Astrocyte (in vitro differentiated cells and primary cell): ENCODE results near the gene PRXL2B. TPM values are rescaled to one million over a fixed set of nuclear protein-coding genes. Genes with fewer than 3 reads are reported as not detected.

ENCODE experiments used
- DNase-seq: peaks from one replicate; pipeline ENCODE4 v3.0.0-alpha.2; 2010; ENCODE audit warnings: low read depth
- FAIRE-seq: peaks from 2 replicates; lab custom pipeline; 2011; peaks lifted over from hg19 to GRCh38; lab: Jason Lieb, UNC
- H2AFZ ChIP-seq: 2 replicates; pipeline ENCODE4 v1.6.0; 2012; ENCODE audit warnings: low read depth, low read length, inconsistent platforms
- H3K27ac ChIP-seq: 2 replicates; pipeline ENCODE4 v1.5.1; 2011; ENCODE audit warnings: low read depth, low read length, inconsistent platforms
- H3K27me3 ChIP-seq: 2 replicates; pipeline ENCODE4 v1.6.0; 2011; ENCODE audit warnings: low read length, inconsistent platforms; ENCODE audit not compliant: insufficient read depth
- H3K36me3 ChIP-seq: 2 replicates; pipeline ENCODE4 v1.5.1; 2011; ENCODE audit warnings: low read length, inconsistent platforms; ENCODE audit not compliant: insufficient read depth
- H3K4me1 ChIP-seq: 2 replicates; pipeline ENCODE4 v1.5.1; 2011; ENCODE audit warnings: low read length, inconsistent platforms; ENCODE audit not compliant: insufficient read depth
- H3K4me2 ChIP-seq: 2 replicates; pipeline ENCODE4 v1.6.0; 2012; ENCODE audit warnings: low read length, inconsistent platforms
- H3K4me3 ChIP-seq: 2 replicates; pipeline ENCODE4 v1.5.1; 2011; ENCODE audit warnings: low read depth, mild to moderate bottlenecking, low read length, inconsistent platforms; ENCODE audit not compliant: insufficient read depth
- H3K79me2 ChIP-seq: 2 replicates; pipeline ENCODE4 v1.6.0; 2012; ENCODE audit warnings: mild to moderate bottlenecking, low read length, inconsistent platforms; ENCODE audit not compliant: insufficient read depth
- H3K9ac ChIP-seq: 2 replicates; pipeline ENCODE4 v1.6.0; 2012; ENCODE audit warnings: mild to moderate bottlenecking, low read length, inconsistent platforms
- H3K9me3 ChIP-seq: 2 replicates; pipeline ENCODE4 v1.5.1; 2012; ENCODE audit warnings: low read depth, mild to moderate bottlenecking, low read length, inconsistent platforms; ENCODE audit not compliant: insufficient read depth
- H4K20me1 ChIP-seq: 2 replicates; pipeline ENCODE4 v1.6.0; 2012; ENCODE audit warnings: low read length, inconsistent platforms; ENCODE audit not compliant: insufficient read depth
- H3K27ac Mint-ChIP-seq: one replicate; pipeline ENCODE4 v1.8.0; 2021; ENCODE audit warnings: mild to moderate bottlenecking, mixed read lengths; ENCODE audit not compliant: unreplicated experiment
- H3K27me3 Mint-ChIP-seq: one replicate; pipeline ENCODE4 v1.8.0; 2021; ENCODE audit warnings: low read depth, mixed read lengths; ENCODE audit not compliant: unreplicated experiment
- H3K36me3 Mint-ChIP-seq: one replicate; pipeline ENCODE4 v1.8.0; 2021; ENCODE audit warnings: low read depth, mixed read lengths; ENCODE audit not compliant: unreplicated experiment
- H3K4me1 Mint-ChIP-seq: one replicate; pipeline ENCODE4 v1.8.0; 2021; ENCODE audit warnings: low read depth, mixed read lengths; ENCODE audit not compliant: unreplicated experiment
- H3K4me3 Mint-ChIP-seq: one replicate; pipeline ENCODE4 v1.8.0; 2021; ENCODE audit warnings: mild to moderate bottlenecking, moderate library complexity, mixed read lengths; ENCODE audit not compliant: unreplicated experiment
- H3K9me3 Mint-ChIP-seq: one replicate; pipeline ENCODE4 v1.8.0; 2021; ENCODE audit warnings: mild to moderate bottlenecking, mixed read lengths; ENCODE audit not compliant: unreplicated experiment
- EZH2 ChIP-seq: IDR thresholded peaks from 2 replicates; pipeline ENCODE4 v1.6.1; 2012; ENCODE audit warnings: mild to moderate bottlenecking, low read length, inconsistent platforms; ENCODE audit not compliant: insufficient read depth
- total RNA-seq: library from RNA; stranded (reverse); gene quantifications from 2 replicates; pipeline ENCODE4 v1.2.1, GENCODE V29; 2021
- TF ChIP-seq, protein P1 (sequence below): IDR thresholded peaks from 2 replicates; pipeline ENCODE4 v1.5.1; 2011; ENCODE audit warnings: low read depth, mild to moderate bottlenecking, inconsistent platforms, low read length, moderate library complexity; ENCODE audit not compliant: insufficient read depth

Gene PRXL2B
- total RNA-seq, 1 donor from 2014 or later, result 19.2 TPM

GRCh38 chr1:2595812-2596529 is 9.4 kb downstream of the PRXL2B start:
- Histone ChIP-seq H3K27me3 (no peaks in the 10 kb centered on the region), H3K36me3 (no peaks in the 10 kb centered on the region), H3K4me2 (no peak overlapping the region), H3K4me3 (no peak overlapping the region), H3K9me3 (no peaks in the 10 kb centered on the region), H3K9ac (no peak overlapping the region), H2AFZ (no peak overlapping the region), H3K4me1 (peaks cover 3% of the 10 kb centered on the region), H3K27ac (no peak overlapping the region), H4K20me1 (no peaks in the 10 kb centered on the region), H3K79me2 (no peaks in the 10 kb centered on the region)
- DNase-seq (no peak), FAIRE-seq (no peak)
- H3K36me3 Mint-ChIP-seq, result peaks cover 2% of the 10 kb centered on the region
- TF ChIP-seq, protein P1, sequence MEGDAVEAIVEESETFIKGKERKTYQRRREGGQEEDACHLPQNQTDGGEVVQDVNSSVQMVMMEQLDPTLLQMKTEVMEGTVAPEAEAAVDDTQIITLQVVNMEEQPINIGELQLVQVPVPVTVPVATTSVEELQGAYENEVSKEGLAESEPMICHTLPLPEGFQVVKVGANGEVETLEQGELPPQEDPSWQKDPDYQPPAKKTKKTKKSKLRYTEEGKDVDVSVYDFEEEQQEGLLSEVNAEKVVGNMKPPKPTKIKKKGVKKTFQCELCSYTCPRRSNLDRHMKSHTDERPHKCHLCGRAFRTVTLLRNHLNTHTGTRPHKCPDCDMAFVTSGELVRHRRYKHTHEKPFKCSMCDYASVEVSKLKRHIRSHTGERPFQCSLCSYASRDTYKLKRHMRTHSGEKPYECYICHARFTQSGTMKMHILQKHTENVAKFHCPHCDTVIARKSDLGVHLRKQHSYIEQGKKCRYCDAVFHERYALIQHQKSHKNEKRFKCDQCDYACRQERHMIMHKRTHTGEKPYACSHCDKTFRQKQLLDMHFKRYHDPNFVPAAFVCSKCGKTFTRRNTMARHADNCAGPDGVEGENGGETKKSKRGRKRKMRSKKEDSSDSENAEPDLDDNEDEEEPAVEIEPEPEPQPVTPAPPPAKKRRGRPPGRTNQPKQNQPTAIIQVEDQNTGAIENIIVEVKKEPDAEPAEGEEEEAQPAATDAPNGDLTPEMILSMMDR, result no peak
- no peak for TF ChIP-seq EZH2
- peaks cover 2% of the 10 kb centered on the region for H3K27me3 Mint-ChIP-seq
- H3K9me3 Mint-ChIP-seq, result peaks cover 3% of the 10 kb centered on the region
- H3K4me1 Mint-ChIP-seq, result no peaks in the 10 kb centered on the region
- no peak overlapping the region for H3K27ac Mint-ChIP-seq
- no peak overlapping the region for H3K4me3 Mint-ChIP-seq

DNA sequence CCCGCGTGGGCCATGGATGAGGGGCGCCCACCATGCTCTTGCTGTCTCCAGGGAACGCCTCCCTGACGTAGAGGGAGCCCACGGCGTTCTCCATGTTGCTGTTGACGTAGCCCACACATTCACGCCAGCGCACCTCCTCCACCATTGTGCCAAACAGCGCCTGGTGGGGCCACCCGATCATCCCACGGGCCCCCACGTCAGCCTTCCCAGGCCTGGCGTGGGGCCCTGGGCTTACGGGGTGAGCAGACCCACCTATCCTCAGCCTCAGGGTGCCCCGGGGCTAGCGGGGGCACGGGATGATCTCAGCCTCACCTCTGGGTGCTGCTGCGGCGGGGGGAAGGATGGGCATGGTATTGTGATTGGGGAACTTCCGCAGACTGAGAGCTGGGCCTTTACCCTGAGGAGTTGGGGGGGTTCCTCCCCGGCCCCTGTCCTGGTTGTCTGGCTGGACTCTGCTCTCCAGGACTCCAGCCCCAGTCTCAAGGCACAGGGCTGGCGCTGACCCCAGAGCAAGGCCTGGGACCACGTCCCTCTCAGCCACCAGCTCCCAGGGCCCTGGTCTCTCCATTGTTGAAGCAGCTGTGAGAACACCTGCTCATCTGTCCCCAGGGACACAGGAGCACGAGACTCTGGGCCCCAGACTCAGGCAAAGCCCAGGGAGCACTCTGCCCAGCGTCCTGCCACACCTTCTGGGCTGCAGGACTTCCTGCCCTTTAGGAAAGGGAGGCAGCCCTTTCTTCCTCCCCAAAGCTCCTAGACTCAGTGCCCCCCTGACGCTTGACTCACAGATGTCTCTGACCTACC is 10.2 kb downstream of the PRXL2B start:
- H3K4me2 ChIP-seq, result no peak overlapping the region
- TF ChIP-seq, protein P1, result no peak
- no peak for TF ChIP-seq EZH2
- peaks cover 7% of the 10 kb centered on the region for H3K27me3 Mint-ChIP-seq
- H4K20me1 ChIP-seq, result no peaks in the 10 kb centered on the region
- H2AFZ ChIP-seq, result no peak overlapping the region
- H3K4me3 ChIP-seq, result no peak overlapping the region
- H3K27me3 ChIP-seq, result no peaks in the 10 kb centered on the region
- H3K4me3 Mint-ChIP-seq, result no peak overlapping the region
- H3K79me2 ChIP-seq, result no peaks in the 10 kb centered on the region
- H3K9ac ChIP-seq, result no peak overlapping the region
- peaks cover 2% of the 10 kb centered on the region for H3K36me3 Mint-ChIP-seq
- H3K9me3 ChIP-seq, result no peaks in the 10 kb centered on the region
- no peaks in the 10 kb centered on the region for H3K4me1 Mint-ChIP-seq
- DNase-seq (no peak), FAIRE-seq (no peak)
- H3K9me3 Mint-ChIP-seq, result peaks cover 3% of the 10 kb centered on the region
- H3K27ac ChIP-seq, result no peak overlapping the region
- H3K4me1 ChIP-seq, result peaks cover 3% of the 10 kb centered on the region
- no peaks in the 10 kb centered on the region for H3K36me3 ChIP-seq
- H3K27ac Mint-ChIP-seq, result no peak overlapping the region
